ENCODE results near the gene BTRC.

BTRC gene

GRCh38 chr10:101353692-101354327 lies at the start of gene BTRC:
Gene BTRC, plus strand, starts transcription at chr10:101354165. Its CDS starts 16 bp downstream, at chr10:101354181.
- DNase-seq (ENCODE audit: low read depth) = peak; percentile 100
- peak within 1 kb of the TSS; percentile 84 for H3K4me3 ChIP-seq (ENCODE audit: low read length)
- TF ChIP-seq CTCF (IDR thresholded peaks at IDR 0.05; ENCODE audit: insufficient read depth, low read depth, low read length, missing control alignments) = no peak

GRCh38 chr10:101304316-101304715 lies 49.6 kb upstream of the BTRC start:
- TF ChIP-seq CTCF (IDR thresholded peaks at IDR 0.05; ENCODE audit: insufficient read depth, low read depth, low read length, missing control alignments) = no peak
- no peak overlapping the region for H3K4me3 ChIP-seq (ENCODE audit: low read length)
- DNase-seq (ENCODE audit: low read depth) = no peak

GRCh38 chr10:101305320-101306241 lies 48.4 kb upstream of the BTRC start:
- no peak for TF ChIP-seq CTCF (IDR thresholded peaks at IDR 0.05; ENCODE audit: insufficient read depth, low read depth, low read length, missing control alignments)
- H3K4me3 ChIP-seq (ENCODE audit: low read length) = no peak overlapping the region
- DNase-seq (ENCODE audit: low read depth) = no peak

- H3K4me3 ChIP-seq (ENCODE audit: low read length) = no peak overlapping the region
- DNase-seq (ENCODE audit: low read depth) = peak; percentile 89
- TF ChIP-seq CTCF (IDR thresholded peaks at IDR 0.05; ENCODE audit: insufficient read depth, low read depth, low read length, missing control alignments) = no peak
Observed at GRCh38 chr10:101308051-101308450, 45.9 kb upstream of the BTRC start.

GRCh38 chr10:101310529-101311184 lies 43.3 kb upstream of the BTRC start:
- no peak for DNase-seq (ENCODE audit: low read depth)
- no peak overlapping the region for H3K4me3 ChIP-seq (ENCODE audit: low read length)
- TF ChIP-seq CTCF (IDR thresholded peaks at IDR 0.05; ENCODE audit: insufficient read depth, low read depth, low read length, missing control alignments) = no peak

- DNase-seq (ENCODE audit: low read depth) = peak; percentile 28
- no peak for TF ChIP-seq CTCF (IDR thresholded peaks at IDR 0.05; ENCODE audit: insufficient read depth, low read depth, low read length, missing control alignments)
- H3K4me3 ChIP-seq (ENCODE audit: low read length) = peak overlapping the region; percentile 14
Observed at GRCh38 chr10:101311185-101312066, 42.5 kb upstream of the BTRC start.

Measured in epithelial cell of esophagus (primary cell).